ENCODE data around the gene SLC10A4. TPM values are rescaled to one million over a fixed set of nuclear protein-coding genes. Genes with fewer than 3 reads are reported as not detected.

Gene SLC10A4
- total and polyA plus RNA-seq, 2 donors (not counting 1 experiment from before 2014, with no cell fraction given), result under 0.01 to 0.07 TPM

- no peaks in the 10 kb centered on the region for H4K20me1 ChIP-seq (ENCODE audit: control insufficient read depth, extremely low read depth, insufficient read depth, low read length)
- H3K4me2 ChIP-seq (ENCODE audit: extremely low read depth, insufficient read depth, low read length), result no peak overlapping the region
- H3K9me3 ChIP-seq (ENCODE audit: control insufficient read depth, insufficient read depth, low read depth, low read length), result no peaks in the 10 kb centered on the region
- peaks cover 35% of the 10 kb centered on the region for H3K27me3 ChIP-seq (ENCODE audit: control insufficient read depth, insufficient read depth, low read length)
- H3K4me1 ChIP-seq (ENCODE audit: control insufficient read depth, extremely low read depth, insufficient read depth, low read length), result no peaks in the 10 kb centered on the region
- H3K79me2 ChIP-seq (ENCODE audit: control insufficient read depth, insufficient read depth, low read length), result no peaks in the 10 kb centered on the region
- no peak overlapping the region for H3K4me3 ChIP-seq (replicated peaks in 1 of 4; ENCODE audit: control extremely low read depth in 1 of 4, insufficient read depth in 1 of 4, low read depth in 3 of 4, low read length in 4 of 4)
- no peak overlapping the region for H3K27ac ChIP-seq (ENCODE audit: insufficient read depth, low read length)
- DNase-seq (ENCODE audit: low read depth in 2 of 2), result no peak
- H3K9ac ChIP-seq (ENCODE audit: insufficient read depth, low read length), result no peak overlapping the region
- TF ChIP-seq EZH2 (IDR thresholded peaks at IDR 0.05; ENCODE audit: low read length, missing control alignments) (no peak), CTCF (conservative IDR thresholded peaks at IDR 0.05 in 1 of 2, IDR thresholded peaks at IDR 0.05 in 1 of 2; ENCODE audit: low read depth in 1 of 2, low read length in 2 of 2) (no peak)
- no peak overlapping the region for H2AFZ ChIP-seq (ENCODE audit: low read length)
- no peaks in the 10 kb centered on the region for H3K36me3 ChIP-seq (ENCODE audit: control insufficient read depth, insufficient read depth, low read length)
Observed at GRCh38 chr4:48491514-48492176, 8.5 kb downstream of the SLC10A4 start.

GRCh38 chr4:48493452-48494100 lies 10.4 kb downstream of the SLC10A4 start:
- peak in 1 of 2 donors; percentile 11 for DNase-seq (ENCODE audit: low read depth in 2 of 2)
- Histone ChIP-seq H3K4me2 (ENCODE audit: extremely low read depth, insufficient read depth, low read length) (no peak overlapping the region), H3K36me3 (ENCODE audit: control insufficient read depth, insufficient read depth, low read length) (no peaks in the 10 kb centered on the region), H3K4me1 (ENCODE audit: control insufficient read depth, extremely low read depth, insufficient read depth, low read length) (no peaks in the 10 kb centered on the region), H2AFZ (ENCODE audit: low read length) (no peak overlapping the region), H3K4me3 (replicated peaks in 1 of 4; ENCODE audit: control extremely low read depth in 1 of 4, insufficient read depth in 1 of 4, low read depth in 3 of 4, low read length in 4 of 4) (no peak overlapping the region), H3K9me3 (ENCODE audit: control insufficient read depth, insufficient read depth, low read depth, low read length) (no peaks in the 10 kb centered on the region), H3K27ac (ENCODE audit: insufficient read depth, low read length) (no peak overlapping the region), H3K27me3 (ENCODE audit: control insufficient read depth, insufficient read depth, low read length) (peaks cover 28% of the 10 kb centered on the region), H3K79me2 (ENCODE audit: control insufficient read depth, insufficient read depth, low read length) (no peaks in the 10 kb centered on the region), H3K9ac (ENCODE audit: insufficient read depth, low read length) (no peak overlapping the region), H4K20me1 (ENCODE audit: control insufficient read depth, extremely low read depth, insufficient read depth, low read length) (no peaks in the 10 kb centered on the region)
- TF ChIP-seq CTCF (conservative IDR thresholded peaks at IDR 0.05 in 1 of 2, IDR thresholded peaks at IDR 0.05 in 1 of 2; ENCODE audit: low read depth in 1 of 2, low read length in 2 of 2) (no peak), EZH2 (IDR thresholded peaks at IDR 0.05; ENCODE audit: low read length, missing control alignments) (no peak)

- Histone ChIP-seq H2AFZ (ENCODE audit: low read length) (no peak overlapping the region), H3K27ac (ENCODE audit: insufficient read depth, low read length) (no peak overlapping the region), H3K36me3 (ENCODE audit: control insufficient read depth, insufficient read depth, low read length) (no peaks in the 10 kb centered on the region), H4K20me1 (ENCODE audit: control insufficient read depth, extremely low read depth, insufficient read depth, low read length) (no peaks in the 10 kb centered on the region), H3K4me2 (ENCODE audit: extremely low read depth, insufficient read depth, low read length) (no peak overlapping the region), H3K79me2 (ENCODE audit: control insufficient read depth, insufficient read depth, low read length) (no peaks in the 10 kb centered on the region), H3K4me1 (ENCODE audit: control insufficient read depth, extremely low read depth, insufficient read depth, low read length) (no peaks in the 10 kb centered on the region), H3K27me3 (ENCODE audit: control insufficient read depth, insufficient read depth, low read length) (peaks cover 12% of the 10 kb centered on the region), H3K9me3 (ENCODE audit: control insufficient read depth, insufficient read depth, low read depth, low read length) (no peaks in the 10 kb centered on the region), H3K4me3 (replicated peaks in 1 of 4; ENCODE audit: control extremely low read depth in 1 of 4, insufficient read depth in 1 of 4, low read depth in 3 of 4, low read length in 4 of 4) (no peak overlapping the region), H3K9ac (ENCODE audit: insufficient read depth, low read length) (no peak overlapping the region)
- DNase-seq (ENCODE audit: low read depth in 2 of 2), result no peak
- TF ChIP-seq EZH2 (IDR thresholded peaks at IDR 0.05; ENCODE audit: low read length, missing control alignments), result no peak
- TF ChIP-seq CTCF (conservative IDR thresholded peaks at IDR 0.05 in 1 of 2, IDR thresholded peaks at IDR 0.05 in 1 of 2; ENCODE audit: low read depth in 1 of 2, low read length in 2 of 2), result no peak
Observed at GRCh38 chr4:48495941-48496340, 12.8 kb downstream of the SLC10A4 start.

Data from fibroblast of lung (primary cell).